ENCODE results near the gene REV1. TPM values are rescaled to one million over a fixed set of nuclear protein-coding genes. Genes with fewer than 3 reads are reported as not detected.

The REV1 gene
- total RNA-seq, 6 experiments from 2014 or later = 12.6 to 21.6 (median 13.6) TPM

DNA sequence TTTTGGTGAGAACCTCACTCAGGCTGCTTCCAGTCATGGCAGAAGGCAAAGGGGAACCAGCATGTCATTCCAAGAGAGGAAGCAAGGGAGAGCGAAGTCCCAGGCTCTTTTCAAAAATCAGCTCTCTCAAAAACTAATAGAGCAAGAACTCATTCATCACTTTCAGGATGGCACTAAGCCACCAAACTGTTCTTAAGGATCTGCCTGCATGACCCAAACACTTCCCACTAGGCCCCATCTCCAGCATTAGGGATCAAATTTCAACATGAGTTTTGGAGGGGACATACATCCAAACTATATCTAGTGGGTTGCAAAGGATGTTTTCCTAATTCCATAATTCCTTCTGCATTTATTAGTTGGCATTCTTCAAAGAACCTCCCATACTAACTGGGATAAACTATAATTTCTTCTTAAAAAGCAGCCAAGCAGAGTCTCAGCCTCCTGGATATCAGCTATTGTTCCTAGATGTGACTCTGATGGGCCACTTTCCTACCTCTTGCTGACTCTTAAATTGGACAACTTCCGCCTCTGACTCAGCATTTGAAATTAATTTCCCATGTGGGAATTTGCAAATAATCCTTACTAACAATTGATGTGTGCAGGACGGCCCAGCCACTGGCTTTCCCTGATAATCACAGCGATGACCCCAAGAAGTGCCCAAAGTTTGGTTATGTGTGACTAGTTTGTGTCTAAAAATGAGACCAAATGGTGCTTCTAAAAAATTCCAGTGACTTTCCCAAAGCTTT lies 5.5 kb upstream of the REV1 start:
- Histone ChIP-seq H3K4me3 (no peak overlapping the region), H3K27ac (no peak overlapping the region), H3K4me1 (peaks cover 0 to 6% (median 2%) of the 10 kb centered on the region in 4 donors), H3K9me3 (no peaks in the 10 kb centered on the region), H3K27me3 (no peaks in the 10 kb centered on the region), H3K36me3 (no peaks in the 10 kb centered on the region)
- no peak for ATAC-seq
- intact Hi-C loops (cut with DNase I) = loop anchor here in 1 of 2 donors (10.0 kb wide), 1 partner anchor 170 kb away; no protein-coding TSS in a partner anchor
- TF ChIP-seq POLR2A (IDR thresholded peaks at IDR 0.05) = no peak
- TF ChIP-seq, protein P1, sequence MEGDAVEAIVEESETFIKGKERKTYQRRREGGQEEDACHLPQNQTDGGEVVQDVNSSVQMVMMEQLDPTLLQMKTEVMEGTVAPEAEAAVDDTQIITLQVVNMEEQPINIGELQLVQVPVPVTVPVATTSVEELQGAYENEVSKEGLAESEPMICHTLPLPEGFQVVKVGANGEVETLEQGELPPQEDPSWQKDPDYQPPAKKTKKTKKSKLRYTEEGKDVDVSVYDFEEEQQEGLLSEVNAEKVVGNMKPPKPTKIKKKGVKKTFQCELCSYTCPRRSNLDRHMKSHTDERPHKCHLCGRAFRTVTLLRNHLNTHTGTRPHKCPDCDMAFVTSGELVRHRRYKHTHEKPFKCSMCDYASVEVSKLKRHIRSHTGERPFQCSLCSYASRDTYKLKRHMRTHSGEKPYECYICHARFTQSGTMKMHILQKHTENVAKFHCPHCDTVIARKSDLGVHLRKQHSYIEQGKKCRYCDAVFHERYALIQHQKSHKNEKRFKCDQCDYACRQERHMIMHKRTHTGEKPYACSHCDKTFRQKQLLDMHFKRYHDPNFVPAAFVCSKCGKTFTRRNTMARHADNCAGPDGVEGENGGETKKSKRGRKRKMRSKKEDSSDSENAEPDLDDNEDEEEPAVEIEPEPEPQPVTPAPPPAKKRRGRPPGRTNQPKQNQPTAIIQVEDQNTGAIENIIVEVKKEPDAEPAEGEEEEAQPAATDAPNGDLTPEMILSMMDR (IDR thresholded peaks at IDR 0.05) = no peak
- 92% methylated on average over 3 of the region's 4 CpGs for WGBS (ENCODE audit: insufficient coverage, low coverage, low lambda C conversion rate, missing lambda C conversion rate)
- DNase-seq = no peak

DNA sequence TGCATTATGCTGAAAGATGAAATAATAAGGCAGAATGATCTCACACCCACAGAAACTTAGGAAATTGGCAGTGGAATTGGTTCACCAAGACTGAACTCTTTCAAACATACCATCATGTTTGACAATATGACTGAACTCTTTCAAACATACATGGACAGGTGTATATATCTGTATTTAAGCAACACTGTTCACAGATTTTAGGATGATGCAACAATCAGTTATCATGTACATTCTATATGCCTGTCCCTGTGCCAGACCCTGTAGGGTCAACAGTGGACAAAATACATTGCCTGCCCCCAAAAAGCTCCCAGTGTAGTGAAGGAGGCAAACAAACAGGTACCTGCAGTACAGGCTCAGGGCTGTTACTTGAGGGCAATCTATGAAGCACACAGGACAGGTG lies 2.9 kb upstream of the REV1 start:
- DNase-seq = no peak
- Histone ChIP-seq H3K9me3 (no peaks in the 10 kb centered on the region), H3K4me3 (no peak overlapping the region), H3K4me1 (peaks cover 0 to 9% (median 3%) of the 10 kb centered on the region in 4 donors), H3K27me3 (no peaks in the 10 kb centered on the region), H3K36me3 (no peaks in the 10 kb centered on the region), H3K27ac (no peak overlapping the region)
- TF ChIP-seq POLR2A (IDR thresholded peaks at IDR 0.05) = no peak
- TF ChIP-seq, protein P1 (IDR thresholded peaks at IDR 0.05) = no peak
- ATAC-seq = no peak
- intact Hi-C loops (cut with DNase I) = loop anchor here in 1 of 2 donors (10.0 kb wide), 1 partner anchor 168 kb away; no protein-coding TSS in a partner anchor

DNA sequence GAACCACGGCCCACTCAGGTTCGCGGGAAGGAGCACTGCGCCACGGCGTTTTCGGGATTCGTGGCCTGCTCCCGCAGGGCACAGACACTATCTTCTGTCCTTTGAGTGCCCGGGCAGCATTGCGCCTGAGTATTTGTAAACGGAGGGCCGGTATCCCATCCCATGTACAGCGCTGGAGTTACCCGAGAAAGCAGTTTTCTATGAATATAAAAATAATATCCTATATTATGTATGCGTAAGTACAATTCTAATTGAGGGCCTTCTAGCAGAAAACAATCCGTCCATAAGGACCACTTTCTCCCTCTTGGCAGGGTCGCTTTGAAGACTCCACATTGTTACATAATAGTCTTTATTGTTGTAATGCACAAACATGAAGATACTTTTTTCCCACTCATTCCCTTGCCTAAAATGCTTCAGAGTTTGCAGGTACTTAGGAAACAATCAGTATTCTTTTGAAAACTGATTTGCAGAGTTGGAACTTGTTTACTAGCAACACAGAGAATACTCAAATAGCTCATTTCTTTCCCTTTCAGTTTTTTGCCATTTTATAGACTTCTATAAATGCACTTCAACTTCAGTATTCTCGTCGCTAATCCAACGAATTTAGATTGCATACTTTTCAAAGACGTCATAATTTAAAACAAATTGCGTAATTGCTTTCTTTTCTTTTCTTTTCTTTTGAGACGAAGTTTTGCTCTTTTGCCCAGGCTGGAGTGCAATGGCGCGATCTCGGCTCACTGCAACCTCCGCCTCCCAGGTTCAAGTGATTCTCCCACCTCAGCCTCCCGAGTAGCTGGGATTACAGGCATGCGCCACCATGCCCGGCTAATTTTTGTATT lies 1.0 kb upstream of the REV1 start:
- no peak for TF ChIP-seq POLR2A (IDR thresholded peaks at IDR 0.05)
- TF ChIP-seq, protein P1 (IDR thresholded peaks at IDR 0.05) = no peak
- intact Hi-C loops (cut with DNase I) = loop anchor here in 1 of 2 donors (10.0 kb wide), 1 partner anchor 166 kb away; no protein-coding TSS in a partner anchor
- Histone ChIP-seq H3K27ac (peak overlapping the region; percentile 92 to 98 (median 94)), H3K9me3 (no peaks in the 10 kb centered on the region), H3K27me3 (no peaks in the 10 kb centered on the region), H3K4me3 (peak overlapping the region; percentile 65 to 82 (median 77)), H3K4me1 (peaks cover 0 to 12% (median 4%) of the 10 kb centered on the region in 4 donors), H3K36me3 (no peaks in the 10 kb centered on the region)
- WGBS (ENCODE audit: insufficient coverage, low coverage, low lambda C conversion rate, missing lambda C conversion rate) = 40% methylated on average over 21 of the region's 31 CpGs
- DNase-seq = no peak
- no peak for ATAC-seq

DNA sequence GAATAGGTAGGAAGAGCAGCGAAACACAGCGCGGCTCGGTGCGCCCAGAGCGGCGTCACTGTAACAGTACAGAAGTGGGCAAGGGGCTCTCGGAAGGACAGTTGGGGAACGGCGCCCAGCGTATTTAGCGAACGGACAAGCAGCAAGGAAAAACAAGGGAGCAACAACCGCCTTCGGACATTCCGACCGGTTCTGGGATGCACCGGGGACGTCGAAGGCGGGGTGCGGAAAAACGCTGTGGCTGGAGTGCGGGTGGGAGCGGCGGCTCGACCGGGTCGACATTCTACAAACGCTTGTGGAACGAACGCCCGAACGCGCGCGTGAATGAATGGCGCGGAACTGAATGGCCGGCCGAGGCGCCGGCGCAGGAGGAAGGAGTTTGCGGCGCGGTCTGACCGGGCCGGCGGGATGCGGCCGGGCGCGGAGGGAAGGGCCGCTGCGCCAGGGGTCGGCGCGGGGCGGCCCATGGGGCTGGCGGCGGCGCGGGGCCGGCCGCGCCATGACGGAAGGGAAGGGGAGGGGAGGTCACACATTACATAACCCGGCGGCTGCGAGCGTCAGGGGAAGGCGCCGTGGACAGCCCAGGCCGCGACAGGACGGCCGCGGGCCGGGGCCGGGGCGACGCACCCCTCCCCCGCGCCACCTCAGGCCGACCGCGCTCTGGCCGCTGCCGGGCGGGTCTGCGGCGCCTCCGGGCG lies 605 bp downstream of the REV1 start:
- peak; percentile 82 to 87 (median 86) for DNase-seq
- H3K36me3 ChIP-seq = no peaks in the 10 kb centered on the region
- ATAC-seq = peak; percentile 47 to 65 (median 59)
- peak; percentile 68 for TF ChIP-seq POLR2A (IDR thresholded peaks at IDR 0.05)
- TF ChIP-seq, protein P1 (IDR thresholded peaks at IDR 0.05) = no peak
- peak overlapping the region; percentile 92 to 98 (median 94) for H3K27ac ChIP-seq
- no peaks in the 10 kb centered on the region for H3K9me3 ChIP-seq
- no peaks in the 10 kb centered on the region for H3K27me3 ChIP-seq
- intact Hi-C loops (cut with DNase I) = no loop called here
- peak overlapping the region; percentile 65 to 82 (median 77) for H3K4me3 ChIP-seq
- under 1% methylated on average over 34 of the region's 95 CpGs for WGBS (ENCODE audit: insufficient coverage, low coverage, low lambda C conversion rate, missing lambda C conversion rate)
- peaks cover 0 to 20% (median 9%) of the 10 kb centered on the region in 4 donors for H3K4me1 ChIP-seq
